Kidney (tissue), 14 donors: Measurements from ENCODE around the gene ZBTB7C. TPM values are rescaled to one million over a fixed set of nuclear protein-coding genes. Genes with fewer than 3 reads are reported as not detected.

Experiments
- DNase-seq, 5 donors: peaks; one replicate each; pipeline ENCODE4 v3.0.0-alpha.2; 2013 to 2020
- FAIRE-seq: peaks from 2 replicates; lab custom pipeline; 2012; peaks lifted over from hg19 to GRCh38; lab: Jason Lieb, UNC
- H3K27ac ChIP-seq, 2 donors: one replicate each; pipeline ENCODE4 v1.7.0; 2013; ENCODE audit warnings: low read depth in 2 of 2, low read length in 2 of 2, inconsistent platforms in 1 of 2
- H3K27me3 ChIP-seq: one replicate; pipeline ENCODE4 v1.7.1; 2013; ENCODE audit warnings: low read length, inconsistent platforms; ENCODE audit not compliant: control insufficient read depth, insufficient read depth
- H3K36me3 ChIP-seq, 3 donors: one replicate each; pipeline versions ENCODE4 v1.7.0 to v1.7.1; 2013; ENCODE audit warnings: low read length in 3 of 3, control low read depth in 1 of 3, inconsistent platforms in 1 of 3; ENCODE audit not compliant: insufficient read depth in 3 of 3, control insufficient read depth in 2 of 3
- H3K4me1 ChIP-seq, 3 donors: one replicate each; pipeline versions ENCODE4 v1.7.0 to v1.7.1; 2013; ENCODE audit warnings: low read length in 3 of 3, inconsistent platforms in 1 of 3, low read depth in 1 of 3; ENCODE audit not compliant: control insufficient read depth in 2 of 3, insufficient read depth in 2 of 3
- H3K4me3 ChIP-seq, 3 donors: one replicate each; pipeline versions ENCODE4 v1.7.0 to v1.8.1; 2013; ENCODE audit warnings: low read length in 3 of 3, control low read depth in 1 of 3, inconsistent platforms in 1 of 3
- H3K9ac ChIP-seq, 3 donors: one replicate each; pipeline versions ENCODE4 v1.7.0 to v1.7.1; 2013; ENCODE audit warnings: low read length in 3 of 3, control low read depth in 1 of 3, inconsistent platforms in 1 of 3
- H3K9me3 ChIP-seq, 3 donors: one replicate each; pipeline versions ENCODE4 v1.7.0 to v1.7.1; 2013; ENCODE audit warnings: low read length in 3 of 3, control low read depth in 1 of 3, inconsistent platforms in 1 of 3; ENCODE audit not compliant: control insufficient read depth in 2 of 3, insufficient read depth in 1 of 3
- CTCF ChIP-seq: IDR thresholded peaks from 3 replicates; pipeline ENCODE4 v1.5.1; 2012; ENCODE audit warnings: mild to moderate bottlenecking, moderate library complexity, borderline replicate concordance; ENCODE audit not compliant: insufficient read depth; ENCODE audit errors: extremely low read depth
- intact Hi-C: fragments of 100-400 bp; cut with DNase I; formaldehyde crosslinking; loops from one replicate; pipeline ENCODE4 v1.11.1; 2022
- polyA plus RNA-seq: library from polyadenylated mRNA; stranded (reverse); fragments of 350-450 nt; fragmentation: Illumina TruSeq; extraction: RNeasy Lipid Tissue Mini Kit (QIAGEN cat#74804); gene quantifications from one replicate; pipeline ENCODE4 v1.2.3, GENCODE V29; 2014; ENCODE audit warnings: low read depth, low replicate concordance; ENCODE audit not compliant: insufficient read depth
- total RNA-seq: library from RNA; stranded (reverse); fragmentation: NEBNext Ultra II Directional; extraction: Animal tissue kit (Norgen Biotek cat#: 25700); gene quantifications from one replicate; pipeline ENCODE4 v1.2.1, GENCODE V29; 2021
- donor health status: control.
- donor health status: control.
- donor health status: control.
- donor health status: control.
- donor health status: control.
- donor health status: DM: yes; HTN: yes; CAD: no.
- donor health status: Normal renal cell carcinoma (clear cell type).

ZBTB7C gene
- total and polyA plus RNA-seq, 2 donors from 2014 or later: 1.8 to 13.8 TPM

- intact Hi-C loops: no loop called here
- Histone ChIP-seq H3K27me3 (peaks cover 7% of the 10 kb centered on the region), H3K9ac (no peak overlapping the region), H3K4me1 (peaks cover 0 to 7% (median 0%) of the 10 kb centered on the region in 3 donors), H3K4me3 (no peak overlapping the region), H3K27ac (no peak overlapping the region), H3K36me3 (no peaks in the 10 kb centered on the region), H3K9me3 (no peaks in the 10 kb centered on the region)
- no peak for FAIRE-seq
- DNase-seq: no peak
- TF ChIP-seq CTCF: no peak
These were observed 4.3 kb downstream of the ZBTB7C start for GRCh38 chr18:48404716-48405507.

GRCh38 chr18:48402953-48403352 is 6.2 kb downstream of the ZBTB7C start:
- H3K9ac ChIP-seq: no peak overlapping the region
- no peak for FAIRE-seq
- peak in 4 of 5 donors; percentile 72 to 87 (median 78) for DNase-seq
- H3K27me3 ChIP-seq: peaks cover 2% of the 10 kb centered on the region
- H3K9me3 ChIP-seq: no peaks in the 10 kb centered on the region
- no peak overlapping the region for H3K27ac ChIP-seq
- no peaks in the 10 kb centered on the region for H3K36me3 ChIP-seq
- H3K4me3 ChIP-seq: no peak overlapping the region
- intact Hi-C loops: no loop called here
- TF ChIP-seq CTCF: no peak
- peaks cover 0 to under 1% (median 0%) of the 10 kb centered on the region in 3 donors for H3K4me1 ChIP-seq

- Histone ChIP-seq H3K27ac (no peak overlapping the region), H3K9me3 (no peaks in the 10 kb centered on the region), H3K36me3 (no peaks in the 10 kb centered on the region), H3K27me3 (no peaks in the 10 kb centered on the region), H3K4me3 (no peak overlapping the region), H3K9ac (no peak overlapping the region), H3K4me1 (no peaks in the 10 kb centered on the region)
- no peak for TF ChIP-seq CTCF
- FAIRE-seq (no peak), DNase-seq (no peak)
- intact Hi-C loops: no loop called here
These were observed 9.7 kb downstream of the ZBTB7C start for GRCh38 chr18:48399303-48400075.
